Keratinocyte (primary cell): ENCODE measurements around the gene TTYH2.

ENCODE experiments used
- EZH2 ChIP-seq: IDR thresholded peaks from one replicate; pipeline ENCODE4 v1.6.1; 2012; ENCODE audit warnings: inconsistent platforms, mild to moderate bottlenecking, low read length, moderate library complexity
- TF ChIP-seq, protein P1 (sequence below), 3 experiments: IDR thresholded peaks in 1 of 3; conservative IDR thresholded peaks in 1 of 3; optimal IDR thresholded peaks in 1 of 3; 2 replicates in 2 of 3; 3 replicates in 1 of 3; pipeline versions ENCODE3 to v1.5.1; 2011; ENCODE audit warnings: low read length in 3 of 3, mild to moderate bottlenecking in 3 of 3, moderate library complexity in 2 of 3, control low read depth in 1 of 3, inconsistent platforms in 1 of 3; ENCODE audit not compliant: insufficient read depth in 2 of 3; ENCODE audit errors: extremely low read depth in 1 of 3

DNA sequence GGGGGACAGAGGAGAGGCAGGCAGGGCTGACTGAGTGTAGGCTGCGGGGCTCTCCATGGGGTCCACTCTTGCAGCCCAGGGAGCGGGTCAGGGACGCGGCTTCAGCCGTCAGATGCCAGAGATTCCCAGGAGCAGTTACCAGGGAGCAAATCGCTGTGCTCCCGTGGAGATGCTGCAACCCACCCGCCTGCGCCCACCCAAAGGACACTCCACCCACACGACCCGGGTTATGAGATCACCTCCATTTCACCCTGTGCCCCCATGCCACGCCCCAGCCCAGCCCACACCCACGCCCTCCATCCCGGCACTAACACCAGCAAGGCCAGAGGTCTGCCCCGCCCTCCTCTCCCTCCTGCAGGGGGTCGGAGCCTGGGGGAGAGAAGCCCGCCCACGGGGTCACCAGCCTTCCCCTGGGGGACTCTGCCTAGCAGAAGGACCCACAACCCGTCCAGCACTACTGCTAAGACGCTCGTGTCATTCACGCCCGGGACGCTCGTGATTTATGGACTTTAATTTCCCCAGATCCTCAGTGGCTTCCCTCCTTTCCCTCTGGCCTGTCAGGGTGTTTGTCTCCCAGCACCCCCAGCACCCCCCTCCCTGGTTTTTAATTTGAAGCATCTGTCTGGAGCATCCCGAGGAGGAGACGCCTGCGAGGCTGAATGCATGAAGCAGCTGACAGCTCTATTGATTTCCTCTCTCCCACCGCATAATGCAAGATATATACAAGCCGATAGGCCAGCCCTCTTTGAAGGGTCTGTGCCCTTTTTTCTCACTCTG, 16.6 kb upstream of the TTYH2 start:
- TF ChIP-seq, protein P1, sequence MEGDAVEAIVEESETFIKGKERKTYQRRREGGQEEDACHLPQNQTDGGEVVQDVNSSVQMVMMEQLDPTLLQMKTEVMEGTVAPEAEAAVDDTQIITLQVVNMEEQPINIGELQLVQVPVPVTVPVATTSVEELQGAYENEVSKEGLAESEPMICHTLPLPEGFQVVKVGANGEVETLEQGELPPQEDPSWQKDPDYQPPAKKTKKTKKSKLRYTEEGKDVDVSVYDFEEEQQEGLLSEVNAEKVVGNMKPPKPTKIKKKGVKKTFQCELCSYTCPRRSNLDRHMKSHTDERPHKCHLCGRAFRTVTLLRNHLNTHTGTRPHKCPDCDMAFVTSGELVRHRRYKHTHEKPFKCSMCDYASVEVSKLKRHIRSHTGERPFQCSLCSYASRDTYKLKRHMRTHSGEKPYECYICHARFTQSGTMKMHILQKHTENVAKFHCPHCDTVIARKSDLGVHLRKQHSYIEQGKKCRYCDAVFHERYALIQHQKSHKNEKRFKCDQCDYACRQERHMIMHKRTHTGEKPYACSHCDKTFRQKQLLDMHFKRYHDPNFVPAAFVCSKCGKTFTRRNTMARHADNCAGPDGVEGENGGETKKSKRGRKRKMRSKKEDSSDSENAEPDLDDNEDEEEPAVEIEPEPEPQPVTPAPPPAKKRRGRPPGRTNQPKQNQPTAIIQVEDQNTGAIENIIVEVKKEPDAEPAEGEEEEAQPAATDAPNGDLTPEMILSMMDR (optimal IDR thresholded peaks at IDR 0.05 in 1 of 3, IDR thresholded peaks at IDR 0.05 in 1 of 3, conservative IDR thresholded peaks at IDR 0.05 in 1 of 3; ENCODE audit: extremely low read depth in 1 of 3, insufficient read depth in 2 of 3, low read length in 3 of 3) = no peak
- no peak for TF ChIP-seq EZH2
